Activated CD4-positive, alpha-beta T cell treated with anti-CD3 and anti-CD28 coated beads for 24 hours (primary cell): ENCODE results near the gene ANAPC10.
"Not testable (repeated sequence)": the region's sequence is repeated elsewhere in the genome, so short reads cannot be mapped to it uniquely, and the experiment has no call there.

Source experiments
- DNase-seq, 2 donors: peaks; one replicate each; pipeline ENCODE4 v3.0.0-alpha.2; 2020; ENCODE audit warnings: low read depth in 2 of 2

ANAPC10 gene

GRCh38 chr4:145071560-145071959 lies 26.4 kb downstream of the ANAPC10 start:
- DNase-seq = no peak

- no peak for DNase-seq
Measured at GRCh38 chr4:145069361-145069760, 28.6 kb downstream of the ANAPC10 start.

GRCh38 chr4:145066063-145066501 lies 31.9 kb downstream of the ANAPC10 start:
- DNase-seq = no peak

GRCh38 chr4:145061318-145061920 lies 36.6 kb downstream of the ANAPC10 start:
- DNase-seq = no peak

GRCh38 chr4:145058256-145058655 lies 39.7 kb downstream of the ANAPC10 start:
- DNase-seq = no peak

DNA sequence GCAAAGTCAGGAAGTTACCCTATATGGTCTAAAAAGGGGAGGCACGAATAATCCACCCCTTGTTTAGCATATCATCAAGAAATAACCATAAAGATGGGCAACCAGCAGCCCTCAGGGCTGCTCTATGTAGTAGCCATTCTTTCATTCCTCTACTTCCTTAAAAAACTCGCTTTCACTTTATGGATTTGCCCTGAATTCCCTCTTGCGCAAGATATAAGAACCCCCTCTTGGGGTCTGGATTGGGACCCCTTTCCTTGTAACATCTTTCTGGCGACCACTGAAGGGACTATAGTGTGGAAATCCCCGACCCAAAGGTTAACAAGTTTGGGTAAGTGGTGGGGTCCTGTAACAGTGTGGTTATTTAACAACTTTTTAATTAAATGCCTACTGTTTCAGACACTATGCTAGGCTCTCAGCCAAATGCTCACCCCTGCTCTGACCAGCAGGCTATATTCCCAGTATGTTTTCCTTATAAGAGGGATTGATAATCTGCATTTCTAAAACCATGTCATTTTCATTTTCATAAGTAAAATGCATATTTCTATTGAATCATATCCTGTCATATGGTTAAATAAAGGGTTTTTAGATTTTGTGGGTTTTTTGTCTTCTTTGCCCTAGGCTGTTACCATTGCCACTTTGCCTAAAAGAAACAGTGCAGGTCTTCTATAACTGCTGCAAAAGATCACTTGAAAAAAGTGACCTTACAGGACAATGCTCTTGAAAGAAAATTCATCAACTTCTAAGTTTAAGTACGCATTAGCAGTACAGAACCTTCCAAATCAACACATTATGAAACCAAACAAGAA lies 41.5 kb downstream of the ANAPC10 start:
- DNase-seq = no peak

DNA sequence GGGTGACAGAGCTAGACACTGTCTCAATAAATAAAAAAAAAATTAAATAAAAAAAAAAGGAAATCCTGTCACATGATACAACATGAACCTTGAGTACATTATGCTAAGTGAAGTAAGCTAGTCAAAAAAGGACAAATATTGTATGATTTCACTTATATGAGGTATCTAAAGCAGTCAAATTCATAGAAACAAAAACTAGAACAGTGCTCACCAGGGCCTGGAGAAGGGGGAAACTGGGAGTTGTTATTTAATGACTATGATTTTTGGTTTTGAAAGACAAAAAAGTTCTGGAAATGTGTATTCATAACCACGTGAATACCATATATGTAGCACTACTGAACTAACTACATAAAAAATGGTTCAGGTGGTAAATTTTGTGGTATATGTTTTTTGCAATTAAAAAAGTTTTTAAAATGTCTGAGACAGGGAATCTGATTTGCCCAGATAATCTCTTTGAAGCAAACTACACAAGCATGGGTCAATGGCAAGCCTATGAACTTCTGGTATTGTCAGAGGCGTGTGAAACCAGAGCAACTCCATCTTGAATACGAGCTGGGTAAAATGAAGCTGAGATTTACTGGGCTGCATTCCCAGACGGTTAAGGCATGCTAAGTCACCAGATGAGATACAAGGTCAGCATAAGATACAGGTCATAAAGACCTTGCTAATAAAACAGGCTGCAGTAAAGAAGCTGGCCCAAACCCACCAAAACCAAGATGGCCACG lies 42.3 kb downstream of the ANAPC10 start:
- DNase-seq = no peak

DNA sequence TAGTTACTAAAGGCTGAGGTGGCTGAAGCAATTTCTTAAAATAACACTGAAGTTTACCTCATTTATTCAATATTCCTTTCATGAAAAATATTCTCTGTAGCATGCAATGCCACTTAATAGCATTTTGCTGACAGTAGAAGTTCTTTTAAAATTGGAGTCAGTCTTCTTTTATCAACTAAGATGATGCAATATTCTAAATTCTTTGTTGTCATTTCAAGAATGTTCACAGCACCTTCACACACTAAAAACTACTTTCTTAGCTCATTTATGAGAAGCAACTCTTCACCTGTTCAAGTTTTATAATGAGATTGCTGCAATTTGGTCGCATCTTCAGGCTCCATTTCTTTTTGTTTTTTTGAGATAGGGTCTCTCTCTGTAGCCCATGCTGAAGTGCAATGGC lies 48.8 kb downstream of the ANAPC10 start:
- no peak for DNase-seq

DNA sequence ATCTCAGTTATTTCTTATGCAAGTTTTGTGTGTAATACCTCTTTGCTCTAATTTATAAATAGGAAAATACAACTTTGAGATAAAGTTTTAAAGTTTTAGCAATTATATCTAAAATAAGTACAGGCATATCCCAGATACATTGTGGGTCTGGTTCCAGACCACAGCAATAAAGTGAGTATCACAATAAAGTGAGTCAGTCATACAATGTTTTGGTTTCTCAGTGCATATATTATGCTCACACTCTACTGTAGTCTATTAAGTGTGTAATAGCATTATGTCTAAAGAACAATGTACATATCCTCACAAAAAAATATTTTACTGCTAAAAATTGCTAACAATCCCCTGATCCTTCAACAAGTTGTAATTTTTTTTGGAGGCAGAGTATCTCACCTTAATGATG lies 49.2 kb downstream of the ANAPC10 start:
- no peak for DNase-seq

DNA sequence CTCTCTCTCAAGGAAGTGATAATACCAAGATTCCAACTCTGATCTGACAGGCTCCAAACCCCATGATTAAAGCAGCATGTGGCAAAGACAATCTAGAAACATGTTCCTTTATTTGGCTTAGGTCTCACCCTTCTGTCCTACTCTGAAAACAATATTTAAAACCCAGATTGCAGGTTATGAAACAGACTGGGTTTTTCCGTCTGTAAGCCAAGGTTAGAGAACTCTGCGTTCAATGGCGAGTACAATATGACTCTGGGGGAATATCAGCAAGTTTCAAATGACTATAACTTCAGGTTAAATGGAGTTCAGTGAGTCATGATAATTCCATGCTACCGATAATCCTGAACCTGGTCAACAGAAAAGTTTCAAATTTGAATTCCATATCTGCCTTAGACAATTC lies 50.8 kb downstream of the ANAPC10 start:
- no peak for DNase-seq

DNA sequence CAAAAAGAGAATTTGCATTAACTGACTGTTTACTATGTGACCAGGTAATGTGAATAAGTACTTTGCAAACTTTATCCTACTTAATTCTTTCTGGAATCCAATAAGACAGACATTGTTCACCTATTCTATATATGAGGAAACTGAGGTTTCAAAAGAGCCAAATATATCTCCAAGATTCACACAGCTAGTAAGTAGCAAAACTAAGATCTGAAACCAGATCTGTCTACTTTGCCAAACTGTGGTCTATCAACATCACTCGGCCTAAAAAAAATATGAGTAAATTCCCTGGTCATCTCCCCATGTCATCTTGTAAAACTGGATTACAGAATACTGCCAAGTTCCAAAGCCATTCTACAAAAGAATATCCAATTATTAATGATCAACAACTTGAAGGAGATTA lies 52.8 kb downstream of the ANAPC10 start:
- DNase-seq = no peak

GRCh38 chr4:145044341-145044740 lies 53.7 kb downstream of the ANAPC10 start:
- DNase-seq = no peak

DNA sequence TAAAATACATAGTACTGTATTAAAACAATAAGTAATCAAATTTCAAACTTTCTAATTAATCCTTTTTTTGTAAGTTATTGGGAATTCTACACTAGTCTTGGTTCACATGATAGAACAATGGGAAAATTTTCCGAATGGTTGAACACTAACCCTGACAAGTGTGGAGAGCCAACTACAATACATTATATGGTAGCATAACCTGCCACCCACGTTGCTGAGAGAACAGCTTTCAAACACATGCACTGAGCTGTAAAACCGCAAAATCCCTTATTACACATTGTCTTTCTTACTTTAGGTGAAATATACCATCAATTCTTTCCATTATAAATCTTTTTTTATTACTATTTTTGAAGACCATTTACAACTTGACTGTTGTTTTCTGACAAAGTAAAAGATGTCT lies 54.7 kb downstream of the ANAPC10 start:
- DNase-seq = no peak

DNA sequence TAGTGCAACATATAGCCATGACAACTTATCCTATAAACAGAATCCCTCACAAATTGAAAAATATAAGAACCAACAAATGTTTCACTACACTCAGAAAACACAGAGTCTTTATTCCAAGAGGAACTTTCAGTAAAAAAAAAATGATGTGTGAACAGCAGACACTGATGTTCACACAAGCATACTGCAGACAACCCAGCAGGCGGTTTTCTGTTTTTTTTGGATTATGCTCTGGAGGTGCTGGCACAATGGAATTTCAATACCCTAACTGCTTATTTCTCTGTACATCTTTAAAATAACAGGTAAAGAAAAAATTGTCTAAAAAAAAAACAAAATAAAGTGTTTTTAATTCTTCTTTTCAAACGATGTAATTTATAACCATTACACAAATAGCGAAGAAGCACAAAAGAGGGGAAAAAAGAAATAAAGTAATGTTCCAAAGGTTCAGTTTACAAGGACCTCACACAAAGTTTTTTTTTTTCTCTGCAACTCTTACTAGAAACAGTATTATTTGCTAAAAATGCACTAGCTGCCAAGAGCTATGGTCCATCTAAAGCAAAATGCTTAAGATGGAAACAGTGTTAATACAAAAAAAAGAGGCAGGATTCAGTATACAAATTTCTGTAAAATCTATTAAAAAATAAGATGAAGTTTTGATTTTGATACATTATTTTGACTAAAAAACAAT lies 55.3 kb downstream of the ANAPC10 start:
- DNase-seq = no peak

DNA sequence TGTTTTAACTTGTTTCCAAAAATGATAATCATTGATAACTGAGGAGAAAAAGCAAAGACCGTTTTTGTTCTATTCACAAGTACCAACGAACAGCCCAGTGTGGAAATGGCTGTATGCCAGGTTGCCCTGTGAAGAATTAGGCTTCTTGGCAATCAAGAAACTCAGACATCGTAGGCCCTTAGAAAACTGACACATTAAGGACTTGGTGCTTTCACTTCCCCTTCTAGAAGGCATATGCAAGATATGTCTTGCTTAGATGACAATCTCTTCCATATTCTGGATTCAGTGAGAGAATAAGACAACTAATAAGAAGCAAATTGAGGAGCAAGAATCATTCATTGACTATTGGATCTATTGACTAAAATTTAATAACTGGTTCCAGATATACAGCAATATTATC lies 56.6 kb downstream of the ANAPC10 start:
- no peak for DNase-seq

GRCh38 chr4:145035494-145036136 lies 62.4 kb downstream of the ANAPC10 start:
- no peak for DNase-seq

DNA sequence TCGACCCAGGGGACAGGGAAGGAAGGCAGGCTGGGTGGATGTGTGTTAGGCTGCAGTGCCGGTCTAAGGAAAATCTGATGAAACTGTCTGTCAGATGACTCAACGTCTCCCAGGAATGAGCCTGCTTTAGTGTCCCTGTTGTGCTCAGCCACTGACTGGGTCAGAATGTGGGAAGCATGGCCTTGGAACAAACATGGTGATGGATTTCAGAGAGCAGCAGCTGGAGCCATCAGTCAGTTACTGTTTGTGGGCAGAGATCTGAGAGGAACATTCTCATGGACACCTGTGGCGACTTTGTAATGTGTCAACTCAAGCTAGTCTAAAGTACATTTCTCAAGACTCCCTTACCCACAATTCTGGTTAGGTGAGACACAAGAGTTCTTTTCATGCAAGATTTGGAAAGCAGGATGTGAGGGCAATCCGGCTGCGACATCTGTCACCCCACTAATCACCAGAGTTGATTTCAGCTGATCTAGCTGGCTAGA lies 63.2 kb downstream of the ANAPC10 start:
- no peak for DNase-seq

DNA sequence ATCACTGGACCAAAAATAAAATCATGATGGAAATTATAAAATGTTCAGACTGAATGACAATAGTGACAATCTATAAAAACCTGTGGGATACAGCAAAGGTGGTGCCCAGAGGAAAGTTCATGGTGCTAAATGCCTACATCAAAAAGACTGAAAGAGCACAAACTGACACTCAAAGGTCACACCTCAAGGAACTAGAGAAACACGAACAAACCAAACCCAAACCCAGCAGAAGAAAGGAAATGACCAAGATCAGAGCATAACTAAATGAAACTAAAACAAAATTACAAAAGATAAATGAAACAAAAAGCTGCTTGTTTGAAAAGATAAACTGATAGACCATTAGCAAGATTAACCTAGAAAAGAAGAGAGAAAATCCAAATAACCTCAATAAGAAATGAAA lies 78.7 kb downstream of the ANAPC10 start:
- DNase-seq = no peak

- no peak for DNase-seq
Measured at GRCh38 chr4:145014365-145014764, 83.6 kb downstream of the ANAPC10 start.

- DNase-seq = no peak
Measured at GRCh38 chr4:145012841-145013240, 85.2 kb downstream of the ANAPC10 start.

GRCh38 chr4:145011636-145012035 lies 86.4 kb downstream of the ANAPC10 start:
- DNase-seq = no peak

DNA sequence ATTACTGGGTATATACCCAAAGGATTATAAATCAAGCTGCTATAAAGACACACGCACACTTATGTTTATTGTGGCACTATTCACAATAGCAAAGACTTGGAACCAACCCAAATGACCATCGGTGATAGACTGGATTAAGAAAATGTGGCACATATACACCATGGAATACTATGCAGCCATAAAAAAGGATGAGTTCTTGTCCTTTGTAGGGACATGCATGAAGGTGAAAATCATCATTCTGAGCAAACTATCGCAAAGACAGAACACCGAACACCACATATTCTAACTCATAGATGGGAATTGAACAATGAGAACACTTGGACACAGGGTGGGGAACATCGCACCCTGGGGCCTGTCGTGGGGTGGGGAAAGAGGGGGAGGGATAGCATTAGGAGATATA lies 87.7 kb downstream of the ANAPC10 start:
- DNase-seq = not testable (repeated sequence)
